GM23338 (cell line): ENCODE data around the gene IL7R. TPM values are rescaled to one million over a fixed set of nuclear protein-coding genes. Genes with fewer than 3 reads are reported as not detected.

Experiments
- ATAC-seq: fragments of 200-7000 bp; cut with Tn5 transposase; 3 replicates; pipeline ENCODE4 v1.9.1; 2020
- DNase-seq: peaks from one replicate; pipeline ENCODE4 v3.0.0-alpha.2; 2015; ENCODE audit warnings: low spot score
- H2AFZ ChIP-seq: fragments of 200-600 bp; sonication (generic); 2 replicates; pipeline ENCODE4 v1.8.0; 2016; ENCODE audit warnings: antibody characterized with exemption, mild to moderate bottlenecking, moderate library complexity
- H3F3A ChIP-seq: fragments of 200-600 bp; sonication (generic); replicated peaks from 2 replicates; pipeline ENCODE4 v1.8.0; 2017; ENCODE audit warnings: antibody characterized with exemption, mixed run types, low read depth
- H3K27ac ChIP-seq: fragments of 200-600 bp; sonication (generic); 2 replicates; pipeline ENCODE4 v1.6.1; 2016; ENCODE audit warnings: low read depth
- H3K27me3 ChIP-seq: fragments of 200-600 bp; sonication (generic); 2 replicates; pipeline ENCODE4 v1.8.0; 2016; ENCODE audit warnings: mild to moderate bottlenecking, mixed run types, moderate library complexity; ENCODE audit not compliant: insufficient read depth
- H3K36me3 ChIP-seq: fragments of 200-600 bp; sonication (generic); 2 replicates; pipeline ENCODE4 v1.8.0; 2016; ENCODE audit warnings: mild to moderate bottlenecking; ENCODE audit not compliant: insufficient read depth
- H3K4me1 ChIP-seq: fragments of 200-600 bp; sonication (generic); 2 replicates; pipeline ENCODE4 v1.8.0; 2016; ENCODE audit warnings: mild to moderate bottlenecking, moderate library complexity; ENCODE audit not compliant: insufficient read depth
- H3K4me2 ChIP-seq: fragments of 200-600 bp; sonication (generic); 2 replicates; pipeline ENCODE4 v1.7.1; 2017; ENCODE audit warnings: mixed run types
- H3K4me3 ChIP-seq: fragments of 200-600 bp; sonication (generic); 2 replicates; pipeline ENCODE4 v1.6.1; 2016; ENCODE audit warnings: mixed run types
- H3K79me2 ChIP-seq: fragments of 200-600 bp; sonication (generic); replicated peaks from 2 replicates; pipeline ENCODE4 v1.8.0; 2017; ENCODE audit warnings: mild to moderate bottlenecking; ENCODE audit not compliant: insufficient read depth
- H3K9me2 ChIP-seq: fragments of 200-600 bp; sonication (generic); 2 replicates; pipeline ENCODE4 v1.8.0; 2017; ENCODE audit not compliant: insufficient read depth
- H4K20me1 ChIP-seq: fragments of 200-600 bp; sonication (generic); replicated peaks from 2 replicates; pipeline ENCODE4 v1.8.0; 2017; ENCODE audit warnings: mild to moderate bottlenecking; ENCODE audit not compliant: insufficient read depth
- H3K27ac Mint-ChIP-seq: 2 replicates; pipeline ENCODE4 v1.8.0; 2020; ENCODE audit warnings: inconsistent platforms, mild to moderate bottlenecking, moderate library complexity, mixed read lengths
- H3K27me3 Mint-ChIP-seq: 3 replicates; pipeline ENCODE4 v1.8.0; 2022; ENCODE audit warnings: low read depth, mild to moderate bottlenecking, moderate library complexity, mixed read lengths, inconsistent platforms; ENCODE audit not compliant: insufficient read depth, poor library complexity
- H3K36me3 Mint-ChIP-seq: 3 replicates; pipeline ENCODE4 v1.8.0; 2021; ENCODE audit warnings: low read depth, mild to moderate bottlenecking, inconsistent platforms, moderate library complexity, mixed read lengths
- H3K4me1 Mint-ChIP-seq: 3 replicates; pipeline ENCODE4 v1.8.0; 2020; ENCODE audit warnings: mild to moderate bottlenecking, inconsistent platforms, mixed read lengths
- H3K4me3 Mint-ChIP-seq: 3 replicates; pipeline ENCODE4 v1.8.0; 2021; ENCODE audit warnings: moderate library complexity, mild to moderate bottlenecking, inconsistent platforms, mixed read lengths
- H3K9me3 Mint-ChIP-seq: 3 replicates; pipeline ENCODE4 v1.8.0; 2020; ENCODE audit warnings: moderate library complexity, mild to moderate bottlenecking, inconsistent platforms, mixed read lengths
- CREB1 ChIP-seq: fragments of 250-450 bp; sonication (Bioruptor Pico); IDR thresholded peaks from 2 replicates; pipeline ENCODE4 v1.5.0; 2020; ENCODE audit warnings: low read depth, mild to moderate bottlenecking, moderate library complexity
- EZH2 ChIP-seq: fragments of 200-600 bp; sonication (generic); IDR thresholded peaks from one replicate; pipeline ENCODE4 v1.8.0; 2017; ENCODE audit warnings: antibody characterized with exemption, mild to moderate bottlenecking, low read depth; ENCODE audit not compliant: unreplicated experiment
- EZH2phosphoT487 ChIP-seq: fragments of 200-600 bp; sonication (generic); IDR thresholded peaks from one replicate; pipeline ENCODE4 v1.8.1; 2018; ENCODE audit warnings: antibody characterized with exemption; ENCODE audit not compliant: unreplicated experiment
- JUNB ChIP-seq: IDR thresholded peaks from one replicate; pipeline ENCODE4 v1.6.1; 2016; ENCODE audit warnings: antibody characterized with exemption; ENCODE audit not compliant: unreplicated experiment
- NANOG ChIP-seq: IDR thresholded peaks from 2 replicates; pipeline ENCODE4 v1.6.1; 2016; ENCODE audit warnings: antibody characterized with exemption, borderline replicate concordance
- POLR2AphosphoS5 ChIP-seq: IDR thresholded peaks from 2 replicates; pipeline ENCODE4 v1.6.1; 2016; ENCODE audit warnings: antibody characterized with exemption, low read depth
- STAT1 ChIP-seq: IDR thresholded peaks from one replicate; pipeline ENCODE4 v1.6.1; 2016; ENCODE audit warnings: antibody characterized with exemption; ENCODE audit not compliant: unreplicated experiment
- polyA plus RNA-seq: library from polyadenylated mRNA; unstranded; fragments of >200 nt; fragmentation: Nextera tagmentation; extraction: Ambion mirVana; gene quantifications from 2 replicates; pipeline ENCODE4 v1.2.1, GENCODE V29; 2016
- total RNA-seq: library from RNA; depleted of rRNA; stranded (reverse); fragments of >200 nt; shearing (Covaris generic); gene quantifications from 2 replicates; pipeline ENCODE4 v1.2.3, GENCODE V29; 2014
- TF ChIP-seq, protein P1 (sequence below): IDR thresholded peaks from 2 replicates; pipeline ENCODE4 v1.6.1; 2016; ENCODE audit warnings: antibody characterized with exemption
- TF ChIP-seq, protein P2 (sequence below): fragments of 250-450 bp; sonication (Bioruptor Pico); IDR thresholded peaks from 2 replicates; pipeline ENCODE4 v1.5.0; 2020; ENCODE audit warnings: mild to moderate bottlenecking, moderate library complexity
- TF ChIP-seq, protein P3 (sequence below), 2 experiments: fragments of 200-600 bp in 1 of 2; sonication (generic) in 1 of 2; conservative IDR thresholded peaks; 2 replicates each; pipeline versions ENCODE4 v1.5.1 to v1.6.1; 2016 to 2017; ENCODE audit warnings: antibody characterized with exemption in 2 of 2, low read depth in 2 of 2, mild to moderate bottlenecking in 2 of 2, moderate library complexity in 1 of 2

Gene IL7R
- total and polyA plus RNA-seq, 2 experiments from 2014 or later = not detected

DNA sequence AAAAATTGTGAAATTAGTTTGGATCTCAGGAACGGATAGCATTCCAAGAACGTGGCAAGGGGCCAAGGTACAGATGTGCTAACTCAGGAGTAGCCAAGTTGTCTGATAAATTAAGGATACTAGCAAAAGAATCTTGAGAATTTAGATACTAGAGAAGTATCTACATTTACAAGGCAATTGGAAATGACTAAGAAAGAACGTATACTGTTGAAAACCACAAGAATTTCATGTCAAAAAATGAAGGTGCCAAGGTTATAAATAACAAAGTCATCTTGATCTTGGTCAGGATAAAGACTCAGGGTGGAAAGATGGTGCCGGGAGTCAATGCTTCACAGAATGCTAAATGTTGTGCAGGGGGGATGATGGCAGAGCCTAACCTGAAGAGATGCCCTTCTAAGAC is 62.5 kb downstream of the IL7R start:
- Mint-ChIP-seq H3K27me3 (peaks cover 10% of the 10 kb centered on the region), H3K4me3 (no peak overlapping the region), H3K36me3 (peaks cover 2% of the 10 kb centered on the region; the same call in 1 of the 3 replicates), H3K4me1 (no peaks in the 10 kb centered on the region), H3K9me3 (peaks cover 10% of the 10 kb centered on the region; the same call in 1 of the 3 replicates), H3K27ac (no peak overlapping the region)
- no peaks in the 10 kb centered on the region for H3F3A ChIP-seq
- H4K20me1 ChIP-seq = no peaks in the 10 kb centered on the region
- H2AFZ ChIP-seq = no peak overlapping the region
- H3K79me2 ChIP-seq = no peaks in the 10 kb centered on the region
- H3K9me2 ChIP-seq = peaks cover 4% of the 10 kb centered on the region; the same call in 1 of the 2 replicates
- H3K27me3 ChIP-seq = peaks cover 6% of the 10 kb centered on the region
- no peak overlapping the region for H3K4me3 ChIP-seq
- no peak for TF ChIP-seq STAT1
- no peak for TF ChIP-seq POLR2AphosphoS5
- TF ChIP-seq, protein P1, sequence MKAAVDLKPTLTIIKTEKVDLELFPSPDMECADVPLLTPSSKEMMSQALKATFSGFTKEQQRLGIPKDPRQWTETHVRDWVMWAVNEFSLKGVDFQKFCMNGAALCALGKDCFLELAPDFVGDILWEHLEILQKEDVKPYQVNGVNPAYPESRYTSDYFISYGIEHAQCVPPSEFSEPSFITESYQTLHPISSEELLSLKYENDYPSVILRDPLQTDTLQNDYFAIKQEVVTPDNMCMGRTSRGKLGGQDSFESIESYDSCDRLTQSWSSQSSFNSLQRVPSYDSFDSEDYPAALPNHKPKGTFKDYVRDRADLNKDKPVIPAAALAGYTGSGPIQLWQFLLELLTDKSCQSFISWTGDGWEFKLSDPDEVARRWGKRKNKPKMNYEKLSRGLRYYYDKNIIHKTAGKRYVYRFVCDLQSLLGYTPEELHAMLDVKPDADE = no peak
- TF ChIP-seq JUNB = no peak
- TF ChIP-seq, protein P2, sequence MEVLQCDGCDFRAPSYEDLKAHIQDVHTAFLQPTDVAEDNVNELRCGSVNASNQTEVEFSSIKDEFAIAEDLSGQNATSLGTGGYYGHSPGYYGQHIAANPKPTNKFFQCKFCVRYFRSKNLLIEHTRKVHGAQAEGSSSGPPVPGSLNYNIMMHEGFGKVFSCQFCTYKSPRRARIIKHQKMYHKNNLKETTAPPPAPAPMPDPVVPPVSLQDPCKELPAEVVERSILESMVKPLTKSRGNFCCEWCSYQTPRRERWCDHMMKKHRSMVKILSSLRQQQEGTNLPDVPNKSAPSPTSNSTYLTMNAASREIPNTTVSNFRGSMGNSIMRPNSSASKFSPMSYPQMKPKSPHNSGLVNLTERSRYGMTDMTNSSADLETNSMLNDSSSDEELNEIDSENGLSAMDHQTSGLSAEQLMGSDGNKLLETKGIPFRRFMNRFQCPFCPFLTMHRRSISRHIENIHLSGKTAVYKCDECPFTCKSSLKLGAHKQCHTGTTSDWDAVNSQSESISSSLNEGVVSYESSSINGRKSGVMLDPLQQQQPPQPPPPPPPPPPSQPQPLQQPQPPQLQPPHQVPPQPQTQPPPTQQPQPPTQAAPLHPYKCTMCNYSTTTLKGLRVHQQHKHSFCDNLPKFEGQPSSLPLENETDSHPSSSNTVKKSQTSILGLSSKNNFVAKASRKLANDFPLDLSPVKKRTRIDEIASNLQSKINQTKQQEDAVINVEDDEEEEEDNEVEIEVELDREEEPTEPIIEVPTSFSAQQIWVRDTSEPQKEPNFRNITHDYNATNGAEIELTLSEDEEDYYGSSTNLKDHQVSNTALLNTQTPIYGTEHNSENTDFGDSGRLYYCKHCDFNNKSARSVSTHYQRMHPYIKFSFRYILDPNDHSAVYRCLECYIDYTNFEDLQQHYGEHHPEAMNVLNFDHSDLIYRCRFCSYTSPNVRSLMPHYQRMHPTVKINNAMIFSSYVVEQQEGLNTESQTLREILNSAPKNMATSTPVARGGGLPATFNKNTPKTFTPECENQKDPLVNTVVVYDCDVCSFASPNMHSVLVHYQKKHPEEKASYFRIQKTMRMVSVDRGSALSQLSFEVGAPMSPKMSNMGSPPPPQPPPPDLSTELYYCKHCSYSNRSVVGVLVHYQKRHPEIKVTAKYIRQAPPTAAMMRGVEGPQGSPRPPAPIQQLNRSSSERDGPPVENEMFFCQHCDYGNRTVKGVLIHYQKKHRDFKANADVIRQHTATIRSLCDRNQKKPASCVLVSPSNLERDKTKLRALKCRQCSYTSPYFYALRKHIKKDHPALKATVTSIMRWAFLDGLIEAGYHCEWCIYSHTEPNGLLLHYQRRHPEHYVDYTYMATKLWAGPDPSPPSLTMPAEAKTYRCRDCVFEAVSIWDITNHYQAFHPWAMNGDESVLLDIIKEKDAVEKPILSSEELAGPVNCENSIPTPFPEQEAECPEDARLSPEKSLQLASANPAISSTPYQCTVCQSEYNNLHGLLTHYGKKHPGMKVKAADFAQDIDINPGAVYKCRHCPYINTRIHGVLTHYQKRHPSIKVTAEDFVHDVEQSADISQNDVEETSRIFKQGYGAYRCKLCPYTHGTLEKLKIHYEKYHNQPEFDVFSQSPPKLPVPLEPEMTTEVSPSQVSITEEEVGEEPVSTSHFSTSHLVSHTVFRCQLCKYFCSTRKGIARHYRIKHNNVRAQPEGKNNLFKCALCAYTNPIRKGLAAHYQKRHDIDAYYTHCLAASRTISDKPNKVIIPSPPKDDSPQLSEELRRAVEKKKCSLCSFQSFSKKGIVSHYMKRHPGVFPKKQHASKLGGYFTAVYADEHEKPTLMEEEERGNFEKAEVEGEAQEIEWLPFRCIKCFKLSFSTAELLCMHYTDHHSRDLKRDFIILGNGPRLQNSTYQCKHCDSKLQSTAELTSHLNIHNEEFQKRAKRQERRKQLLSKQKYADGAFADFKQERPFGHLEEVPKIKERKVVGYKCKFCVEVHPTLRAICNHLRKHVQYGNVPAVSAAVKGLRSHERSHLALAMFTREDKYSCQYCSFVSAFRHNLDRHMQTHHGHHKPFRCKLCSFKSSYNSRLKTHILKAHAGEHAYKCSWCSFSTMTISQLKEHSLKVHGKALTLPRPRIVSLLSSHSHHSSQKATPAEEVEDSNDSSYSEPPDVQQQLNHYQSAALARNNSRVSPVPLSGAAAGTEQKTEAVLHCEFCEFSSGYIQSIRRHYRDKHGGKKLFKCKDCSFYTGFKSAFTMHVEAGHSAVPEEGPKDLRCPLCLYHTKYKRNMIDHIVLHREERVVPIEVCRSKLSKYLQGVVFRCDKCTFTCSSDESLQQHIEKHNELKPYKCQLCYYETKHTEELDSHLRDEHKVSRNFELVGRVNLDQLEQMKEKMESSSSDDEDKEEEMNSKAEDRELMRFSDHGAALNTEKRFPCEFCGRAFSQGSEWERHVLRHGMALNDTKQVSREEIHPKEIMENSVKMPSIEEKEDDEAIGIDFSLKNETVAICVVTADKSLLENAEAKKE (CRISPR knock-in tag) = no peak
- no peak for TF ChIP-seq CREB1 (CRISPR knock-in tag)
- TF ChIP-seq EZH2 = no peak
- no peak for TF ChIP-seq EZH2phosphoT487
- TF ChIP-seq NANOG = no peak
- TF ChIP-seq, protein P3, sequence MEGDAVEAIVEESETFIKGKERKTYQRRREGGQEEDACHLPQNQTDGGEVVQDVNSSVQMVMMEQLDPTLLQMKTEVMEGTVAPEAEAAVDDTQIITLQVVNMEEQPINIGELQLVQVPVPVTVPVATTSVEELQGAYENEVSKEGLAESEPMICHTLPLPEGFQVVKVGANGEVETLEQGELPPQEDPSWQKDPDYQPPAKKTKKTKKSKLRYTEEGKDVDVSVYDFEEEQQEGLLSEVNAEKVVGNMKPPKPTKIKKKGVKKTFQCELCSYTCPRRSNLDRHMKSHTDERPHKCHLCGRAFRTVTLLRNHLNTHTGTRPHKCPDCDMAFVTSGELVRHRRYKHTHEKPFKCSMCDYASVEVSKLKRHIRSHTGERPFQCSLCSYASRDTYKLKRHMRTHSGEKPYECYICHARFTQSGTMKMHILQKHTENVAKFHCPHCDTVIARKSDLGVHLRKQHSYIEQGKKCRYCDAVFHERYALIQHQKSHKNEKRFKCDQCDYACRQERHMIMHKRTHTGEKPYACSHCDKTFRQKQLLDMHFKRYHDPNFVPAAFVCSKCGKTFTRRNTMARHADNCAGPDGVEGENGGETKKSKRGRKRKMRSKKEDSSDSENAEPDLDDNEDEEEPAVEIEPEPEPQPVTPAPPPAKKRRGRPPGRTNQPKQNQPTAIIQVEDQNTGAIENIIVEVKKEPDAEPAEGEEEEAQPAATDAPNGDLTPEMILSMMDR (conservative IDR thresholded peaks at IDR 0.05; ENCODE audit: low read depth in 2 of 2) = no peak
- no peak for ATAC-seq
- no peaks in the 10 kb centered on the region for H3K36me3 ChIP-seq
- no peak overlapping the region for H3K4me2 ChIP-seq
- H3K4me1 ChIP-seq = no peaks in the 10 kb centered on the region
- H3K27ac ChIP-seq = no peak overlapping the region
- DNase-seq = no peak
